ENCODE data around the gene MDH2. TPM values are rescaled to one million over a fixed set of nuclear protein-coding genes. Genes with fewer than 3 reads are reported as not detected.

MDH2 gene, protein sequence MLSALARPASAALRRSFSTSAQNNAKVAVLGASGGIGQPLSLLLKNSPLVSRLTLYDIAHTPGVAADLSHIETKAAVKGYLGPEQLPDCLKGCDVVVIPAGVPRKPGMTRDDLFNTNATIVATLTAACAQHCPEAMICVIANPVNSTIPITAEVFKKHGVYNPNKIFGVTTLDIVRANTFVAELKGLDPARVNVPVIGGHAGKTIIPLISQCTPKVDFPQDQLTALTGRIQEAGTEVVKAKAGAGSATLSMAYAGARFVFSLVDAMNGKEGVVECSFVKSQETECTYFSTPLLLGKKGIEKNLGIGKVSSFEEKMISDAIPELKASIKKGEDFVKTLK
- total RNA-seq, result 43.3 and 56.2 TPM in 2 replicates

DNA sequence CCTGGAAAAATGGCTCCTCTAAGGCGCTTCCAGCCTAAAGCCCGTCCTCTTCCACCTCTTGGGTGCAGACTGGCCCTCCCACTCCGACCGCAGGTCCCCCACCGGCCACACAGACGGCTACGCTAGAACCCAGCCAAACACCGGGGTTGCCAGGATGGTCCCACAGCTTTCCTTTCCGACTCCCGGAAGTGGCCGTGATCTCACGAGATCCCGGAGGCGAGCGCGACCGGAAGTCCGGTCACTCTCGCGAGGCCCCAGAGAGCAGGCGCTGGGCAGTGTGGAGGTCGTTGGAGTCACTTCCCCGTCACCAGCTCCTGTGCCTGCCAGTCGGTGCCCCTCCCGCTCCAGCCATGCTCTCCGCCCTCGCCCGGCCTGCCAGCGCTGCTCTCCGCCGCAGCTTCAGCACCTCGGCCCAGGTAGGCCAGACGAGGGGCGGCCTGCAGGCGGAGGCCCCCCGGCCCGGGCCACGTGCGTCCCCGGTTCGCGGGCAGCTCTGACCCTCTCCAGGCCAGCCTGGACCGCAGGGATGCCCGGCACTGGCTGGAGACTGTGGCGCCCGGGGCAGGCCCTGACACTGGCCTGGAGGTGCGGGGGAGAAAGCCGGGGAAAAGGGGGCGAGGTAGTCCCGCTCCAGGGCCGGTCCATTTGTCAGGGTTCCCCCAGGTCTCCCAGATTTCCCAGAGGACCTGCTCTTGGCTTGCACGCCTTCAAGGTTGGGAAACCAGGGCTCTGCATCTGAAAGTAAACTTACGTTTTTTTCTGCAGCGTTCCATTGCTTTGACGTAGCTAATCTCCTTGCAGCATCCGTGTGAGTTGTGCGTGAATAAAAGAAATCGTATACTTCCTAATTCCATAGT lies at the start of gene MDH2, which contains the start of gene STYXL1:
Gene MDH2 (plus strand): TSS at position 296 of the 857 bp plus-strand sequence. CDS start 55 bp downstream, at position 351.
Gene STYXL1 (minus strand): TSS at position 190 of the 857 bp plus-strand sequence. CDS start 17,477 bp downstream, outside the sequence.

Small RNAs within 50 kb of the gene (small RNA-seq; reads per million reads assigned to genes)
- gene RNU6-863P, result not detected

Other genes starting within 250 kb of the MDH2 start
- not detected in 2 replicates for gene CCL24, start 234.3 kb upstream of the MDH2 start, total RNA-seq
- gene RHBDD2, start 169.1 kb upstream of the MDH2 start, total RNA-seq, result 26.8 and 36.3 TPM in 2 replicates
- gene POR, start 133.0 kb upstream of the MDH2 start, total RNA-seq, result 47.0 and 52.9 TPM in 2 replicates
- 19.7 and 33.0 TPM in 2 replicates for gene TMEM120A, start 53.5 kb upstream of the MDH2 start, total RNA-seq
- gene STYXL1, start 106 bp upstream of the MDH2 start, total RNA-seq, result 31.0 and 32.3 TPM in 2 replicates
- gene SRRM3, start 153.8 kb downstream of the MDH2 start, total RNA-seq, result 0.67 and 2.6 TPM in 2 replicates

Data from vein endothelial cell (primary cell).